K562 (cell line): ENCODE results near the gene METTL2A. TPM values are rescaled to one million over a fixed set of nuclear protein-coding genes. Genes with fewer than 3 reads are reported as not detected.
A peak's percentile ranks its signal among the peaks of the same experiment; 100 is the strongest.

ENCODE experiments used
- ATAC-seq: fragments of 200-7000 bp; cut with Tn5 transposase; 3 replicates; pipeline ENCODE4 v1.9.1; 2020; ENCODE audit warnings: moderate library complexity
- BruUV-seq: library from RNA; stranded (reverse); fragments of 400-500 nt; replicated peaks from 2 replicates; lab custom pipeline; 2021; lab: Mats Ljungman, UMichigan
- CTCF ChIA-PET: fragments of 300-600 bp; formaldehyde crosslinking; extraction: SDS; loops from one replicate; lab custom pipeline; 2021; ENCODE audit warnings: low intra/inter-chr PET ratio; lab: Yijun Ruan, JAX
- POLR2A ChIA-PET: fragments of 300-600, 350-650 bp; sonication (Branson Sonifier 250); formaldehyde crosslinking; extraction: SDS; loops from one replicate; lab custom pipeline; 2021; ENCODE audit warnings: antibody characterized with exemption, inconsistent platforms; lab: Yijun Ruan, JAX
- DNase-seq, 4 experiments: peaks; one replicate each; pipeline versions ENCODE4 v3.0.0 to v3.0.0-alpha.2; 2011 to 2018; ENCODE audit warnings: low spot score in 3 of 4, mixed read lengths in 3 of 4; ENCODE audit errors: extremely low read depth in 1 of 4
- FAIRE-seq: peaks from 2 replicates; lab custom pipeline; 2011; peaks lifted over from hg19 to GRCh38; lab: Jason Lieb, UNC
- H2AFZ ChIP-seq: 2 replicates; pipeline ENCODE4 v1.6.0; 2011; ENCODE audit warnings: low read depth, low read length, control low read depth, inconsistent platforms
- H3K27ac ChIP-seq: fragments of 200-600 bp; 3 replicates; pipeline ENCODE4 v1.8.0; 2011; ENCODE audit warnings: low read depth, mild to moderate bottlenecking, control low read depth, inconsistent platforms, low read length, moderate library complexity, mixed read lengths; ENCODE audit errors: extremely low read depth
- H3K27me3 ChIP-seq, 2 experiments: fragments of 300-600 bp in 1 of 2; 2 replicates in 1 of 2; 3 replicates in 1 of 2; pipeline versions ENCODE4 v1.6.0 to v1.8.0; 2011; ENCODE audit warnings: inconsistent platforms in 2 of 2, low read length in 2 of 2, mild to moderate bottlenecking in 1 of 2, mixed read lengths in 1 of 2, moderate library complexity in 1 of 2; ENCODE audit not compliant: control insufficient read depth in 2 of 2, insufficient read depth in 2 of 2
- H3K36me3 ChIP-seq: fragments of 300-600 bp; 3 replicates; pipeline ENCODE4 v1.8.0; 2011; ENCODE audit warnings: mild to moderate bottlenecking, low read length, inconsistent platforms; ENCODE audit not compliant: control insufficient read depth, insufficient read depth
- H3K4me1 ChIP-seq, 2 experiments: fragments of 200-600 bp in 1 of 2; replicated peaks in 1 of 2; 2 replicates in 1 of 2; 3 replicates in 1 of 2; pipeline versions ENCODE4 v1.5.1 to v1.8.0; 2011; ENCODE audit warnings: inconsistent platforms in 2 of 2, low read length in 2 of 2, mild to moderate bottlenecking in 1 of 2, mixed read lengths in 1 of 2, moderate library complexity in 1 of 2; ENCODE audit not compliant: control insufficient read depth in 2 of 2, insufficient read depth in 2 of 2
- H3K4me2 ChIP-seq: 2 replicates; pipeline ENCODE4 v1.6.1; 2011; ENCODE audit warnings: low read length, control low read depth, inconsistent platforms, mixed read lengths; ENCODE audit not compliant: insufficient read depth
- H3K4me3 ChIP-seq: fragments of 200-600 bp; sonication (generic), shearing (Covaris generic); 2 replicates; pipeline ENCODE4 v1.5.1; 2016; ENCODE audit warnings: control low read depth, inconsistent platforms
- H3K79me2 ChIP-seq: fragments of 200-600 bp; 3 replicates; pipeline ENCODE4 v1.8.0; 2011; ENCODE audit warnings: low read length, inconsistent platforms; ENCODE audit not compliant: control insufficient read depth, insufficient read depth
- H3K9ac ChIP-seq, 2 experiments: 2 replicates each; pipeline versions ENCODE4 v1.6.0 to v1.6.1; 2011; ENCODE audit warnings: low read depth in 2 of 2, low read length in 2 of 2, control low read depth in 1 of 2, inconsistent platforms in 1 of 2, mild to moderate bottlenecking in 1 of 2, mixed read lengths in 1 of 2; ENCODE audit not compliant: insufficient read depth in 1 of 2
- H3K9me1 ChIP-seq: one replicate; pipeline ENCODE4 v1.6.0; 2011; ENCODE audit warnings: inconsistent platforms, mild to moderate bottlenecking, low read length, moderate library complexity; ENCODE audit not compliant: control insufficient read depth, insufficient read depth
- H3K9me3 ChIP-seq: replicated peaks from 2 replicates; pipeline ENCODE4 v1.5.1; 2011; ENCODE audit warnings: low read depth, low read length, inconsistent platforms; ENCODE audit not compliant: control insufficient read depth, insufficient read depth
- H4K20me1 ChIP-seq: replicated peaks from 2 replicates; pipeline ENCODE4 v1.6.1; 2011; ENCODE audit warnings: low read length, inconsistent platforms, mixed read lengths; ENCODE audit not compliant: control insufficient read depth, insufficient read depth
- BMI1 ChIP-seq: fragments of 150-350 bp; IDR thresholded peaks from 2 replicates; pipeline ENCODE4 v1.6.1; 2014; ENCODE audit warnings: low read length
- ESRRB ChIP-seq: fragments of 250-450 bp; sonication (Bioruptor Pico); IDR thresholded peaks from 2 replicates; pipeline ENCODE4 v1.5.0; 2020; ENCODE audit warnings: mild to moderate bottlenecking, moderate library complexity, borderline replicate concordance
- GABPA ChIP-seq: fragments of 200-800 bp; sonication (Bioruptor generic); conservative IDR thresholded peaks from 2 replicates; pipeline ENCODE4 v1.6.1; 2016; ENCODE audit warnings: low read depth, missing genetic modification characterization, missing compliant biosample characterization
- HNRNPH1 ChIP-seq: fragments of 200-400 bp; formaldehyde crosslinking; optimal IDR thresholded peaks from 2 replicates; pipeline ENCODE3; 2017; ENCODE audit warnings: low read depth, mild to moderate bottlenecking, low read length, moderate library complexity
- HOXB6 ChIP-seq: fragments of 250-450 bp; sonication (Bioruptor Pico); IDR thresholded peaks from 2 replicates; pipeline ENCODE4 v1.5.1; 2022; ENCODE audit warnings: mild to moderate bottlenecking, borderline replicate concordance
- PHB2 ChIP-seq: fragments of 450-650 bp; IDR thresholded peaks from 2 replicates; pipeline ENCODE4 v1.6.1; 2017; ENCODE audit warnings: low read depth
- POLR3A ChIP-seq: IDR thresholded peaks from 2 replicates; pipeline ENCODE4 v1.6.1; 2011; ENCODE audit warnings: borderline replicate concordance, mild to moderate bottlenecking, moderate library complexity; ENCODE audit not compliant: insufficient read length, insufficient read depth; ENCODE audit errors: extremely low read depth
- SMARCB1 ChIP-seq: IDR thresholded peaks from 2 replicates; pipeline ENCODE4 v1.6.1; 2011; ENCODE audit warnings: improper control_type of control experiment, low read depth; ENCODE audit not compliant: insufficient read length
- SNIP1 ChIP-seq: fragments of 450-650 bp; IDR thresholded peaks from 2 replicates; pipeline ENCODE4 v1.7.1; 2017; ENCODE audit warnings: low read depth, mild to moderate bottlenecking
- ZNF175 ChIP-seq: fragments of 200-800 bp; sonication (Bioruptor generic); IDR thresholded peaks from 2 replicates; pipeline ENCODE4 v1.6.1; 2016; ENCODE audit warnings: low read depth, mild to moderate bottlenecking, missing genetic modification characterization, missing compliant biosample characterization
- ZNF347 ChIP-seq: fragments of 450-650 bp; formaldehyde crosslinking; IDR thresholded peaks from 2 replicates; pipeline ENCODE4 v1.4.0; 2020; ENCODE audit warnings: low read depth, mild to moderate bottlenecking, moderate library complexity
- WGBS: fragments of 100-300 bp; shearing (Covaris generic); methylation state at CpG from one replicate; pipeline ENCODE4 v1.1.6; 2016; ENCODE audit warnings: low coverage, mixed read lengths; ENCODE audit not compliant: insufficient coverage; ENCODE audit errors: missing lambda C conversion rate; 5-methylcytosine and 5-hydroxymethylcytosine counted together
- in situ Hi-C: fragments of 300-500 bp; cut with MboI; formaldehyde crosslinking; loops from 4 replicates; pipeline ENCODE4 v1.15.0; 2018; ENCODE audit warnings: inconsistent platforms, mixed read lengths
- intact Hi-C: fragments of 100-400 bp; cut with micrococcal nuclease; formaldehyde crosslinking; loops from 2 replicates; pipeline ENCODE4 v1.14.2; 2022
- polyA plus RNA-seq, 8 experiments: library from polyadenylated mRNA; depleted of rRNA in 4 of 8; stranded (reverse) in 5 of 8; unstranded in 3 of 8; fragments of >200 nt; fragmentation: Nextera tagmentation in 2 of 8; fragmentation: Illumina TruSeq in 1 of 8; extraction: Ambion mirVana in 2 of 8; extraction: Trizol in 1 of 8; gene quantifications; 2 replicates each; pipeline versions ENCODE4 v1.2.1 to v1.2.3, GENCODE V29; 2011 to 2014; ENCODE audit warnings: inconsistent platforms in 1 of 8, missing spikeins in 1 of 8
- total RNA-seq, 7 experiments: library from RNA; depleted of rRNA in 6 of 7; stranded (reverse); fragments of >200 nt in 6 of 7; fragmentation: Illumina TruSeq in 2 of 7; extraction: Trizol in 2 of 7; gene quantifications; 2 replicates each; pipeline versions ENCODE4 v1.2.1 to v1.2.3, GENCODE V29; 2011 to 2021; ENCODE audit warnings: low replicate concordance in 1 of 7
- TF ChIP-seq, protein P1 (sequence below): fragments of 250-450 bp; sonication (Bioruptor Pico); IDR thresholded peaks from 2 replicates; pipeline ENCODE4 v1.5.1; 2021; ENCODE audit warnings: mild to moderate bottlenecking
- TF ChIP-seq, protein P2 (sequence below): sonication (generic); formaldehyde crosslinking; IDR thresholded peaks from 2 replicates; pipeline ENCODE4 v1.8.1; 2023; ENCODE audit warnings: mild to moderate bottlenecking, missing genetic modification reagents
- TF ChIP-seq, protein P3 (sequence below), 3 experiments: fragments of 200-800 bp in 1 of 3; fragments of 250-450 bp in 1 of 3; fragments of 450-650 bp in 1 of 3; sonication (Bioruptor Pico) in 1 of 3; sonication (Bioruptor generic) in 1 of 3; formaldehyde crosslinking in 1 of 3; IDR thresholded peaks; 2 replicates each; pipeline versions ENCODE4 v1.6.1 to v1.8.0; 2016 to 2022; ENCODE audit warnings: mild to moderate bottlenecking in 2 of 3, missing genetic modification characterization in 2 of 3, missing compliant biosample characterization in 1 of 3, moderate library complexity in 1 of 3

The METTL2A gene
- total and polyA plus RNA-seq, 9 of the 15 experiments (the other 6 are each of a cell fraction or from before 2014, with no cell fraction given), result 21.0 to 52.5 (median 33.2) TPM

DNA sequence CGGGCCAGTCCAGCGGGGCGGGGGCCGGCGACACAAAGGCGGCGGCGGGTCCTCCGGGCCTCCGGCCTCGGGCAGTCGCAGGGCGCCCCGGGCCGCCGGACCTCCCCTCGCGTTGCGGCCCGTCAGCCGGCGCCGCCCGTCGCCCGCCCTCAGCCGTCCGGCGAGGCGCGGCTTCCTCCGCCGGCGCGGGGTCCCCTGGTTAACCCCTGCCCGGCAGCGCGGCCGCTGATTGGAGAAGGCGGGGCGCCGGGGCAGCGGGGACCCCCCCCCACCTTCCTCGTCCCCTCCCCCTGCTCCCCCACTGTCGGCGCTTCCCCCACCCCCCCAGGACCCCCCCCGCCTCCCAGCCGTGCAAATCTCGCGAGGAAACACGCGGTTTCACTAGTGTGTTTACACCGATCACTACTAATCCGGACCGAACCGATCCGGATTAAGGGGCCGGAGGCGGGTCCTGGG lies 54.8 kb downstream of the METTL2A start, which contains the start of gene TLK2:
Gene TLK2, plus strand, starts transcription at position 402 of the 456 bp plus-strand sequence. CDS start 2,301 bp downstream, outside the sequence.
- H3K9me1 ChIP-seq, result no peaks in the 10 kb centered on the region
- no peaks in the 10 kb centered on the region for H3K9me3 ChIP-seq
- H3K4me3 ChIP-seq, result peak within 1 kb of the TSS; percentile 57
- DNase-seq (peak; percentile 84 to 91 (median 88)), ATAC-seq (peak; percentile 84), FAIRE-seq (no peak)
- peaks cover 0 to 9% of the 10 kb centered on the region in 2 experiments; a peak in 2 of 5 replicates for H3K4me1 ChIP-seq
- intact Hi-C loops, result loop anchor here (10.0 kb wide), 1 partner anchor 54 kb away; the partner anchor contains the start of gene METTL2A
- CTCF ChIA-PET, result no interaction called here
- H2AFZ ChIP-seq, result peak within 1 kb of the TSS; percentile 55; the same call in 1 of the 2 replicates
- peaks cover 46% of the 10 kb centered on the region for H3K79me2 ChIP-seq
- H3K27ac ChIP-seq, result peak within 1 kb of the TSS; percentile 83
- peaks cover 16% of the 10 kb centered on the region; the same call in 2 of the 3 replicates for H3K36me3 ChIP-seq
- POLR2A ChIA-PET, result no interaction called here
- BruUV-seq, result no TSS peak
- peak within 1 kb of the TSS; percentile 73 to 92 for H3K9ac ChIP-seq
- in situ Hi-C loops, result no loop called here
- H4K20me1 ChIP-seq, result no peaks in the 10 kb centered on the region
- H3K27me3 ChIP-seq, result no peaks in the 10 kb centered on the region
- WGBS, result 0% methylated on average over 12 of the region's 59 CpGs
- peak within 1 kb of the TSS; percentile 70 for H3K4me2 ChIP-seq
- TF ChIP-seq, protein P1, sequence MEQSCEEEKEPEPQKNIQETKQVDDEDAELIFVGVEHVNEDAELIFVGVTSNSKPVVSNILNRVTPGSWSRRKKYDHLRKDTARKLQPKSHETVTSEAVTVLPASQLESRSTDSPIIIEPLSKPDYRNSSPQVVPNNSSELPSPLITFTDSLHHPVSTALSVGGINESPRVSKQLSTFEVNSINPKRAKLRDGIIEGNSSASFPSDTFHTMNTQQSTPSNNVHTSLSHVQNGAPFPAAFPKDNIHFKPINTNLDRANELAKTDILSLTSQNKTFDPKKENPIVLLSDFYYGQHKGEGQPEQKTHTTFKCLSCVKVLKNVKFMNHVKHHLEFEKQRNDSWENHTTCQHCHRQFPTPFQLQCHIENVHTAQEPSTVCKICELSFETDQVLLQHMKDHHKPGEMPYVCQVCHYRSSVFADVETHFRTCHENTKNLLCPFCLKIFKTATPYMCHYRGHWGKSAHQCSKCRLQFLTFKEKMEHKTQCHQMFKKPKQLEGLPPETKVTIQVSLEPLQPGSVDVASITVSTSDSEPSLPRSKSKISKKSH (CRISPR knock-in tag), result no peak
- TF ChIP-seq ZNF175 (CRISPR knock-in tag) (no peak), SMARCB1 (no peak), GABPA (peak; percentile 34; the same call in 1 of the 2 replicates), ESRRB (CRISPR knock-in tag) (no peak), ZNF347 (no peak), BMI1 (no peak), POLR3A (no peak), HNRNPH1 (no peak), HOXB6 (CRISPR knock-in tag) (no peak), SNIP1 (no peak), PHB2 (no peak)
- TF ChIP-seq, protein P2, sequence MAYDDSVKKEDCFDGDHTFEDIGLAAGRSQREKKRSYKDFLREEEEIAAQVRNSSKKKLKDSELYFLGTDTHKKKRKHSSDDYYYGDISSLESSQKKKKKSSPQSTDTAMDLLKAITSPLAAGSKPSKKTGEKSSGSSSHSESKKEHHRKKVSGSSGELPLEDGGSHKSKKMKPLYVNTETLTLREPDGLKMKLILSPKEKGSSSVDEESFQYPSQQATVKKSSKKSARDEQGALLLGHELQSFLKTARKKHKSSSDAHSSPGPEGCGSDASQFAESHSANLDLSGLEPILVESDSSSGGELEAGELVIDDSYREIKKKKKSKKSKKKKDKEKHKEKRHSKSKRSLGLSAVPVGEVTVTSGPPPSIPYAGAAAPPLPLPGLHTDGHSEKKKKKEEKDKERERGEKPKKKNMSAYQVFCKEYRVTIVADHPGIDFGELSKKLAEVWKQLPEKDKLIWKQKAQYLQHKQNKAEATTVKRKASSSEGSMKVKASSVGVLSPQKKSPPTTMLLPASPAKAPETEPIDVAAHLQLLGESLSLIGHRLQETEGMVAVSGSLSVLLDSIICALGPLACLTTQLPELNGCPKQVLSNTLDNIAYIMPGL, result no peak
- TF ChIP-seq, protein P3, sequence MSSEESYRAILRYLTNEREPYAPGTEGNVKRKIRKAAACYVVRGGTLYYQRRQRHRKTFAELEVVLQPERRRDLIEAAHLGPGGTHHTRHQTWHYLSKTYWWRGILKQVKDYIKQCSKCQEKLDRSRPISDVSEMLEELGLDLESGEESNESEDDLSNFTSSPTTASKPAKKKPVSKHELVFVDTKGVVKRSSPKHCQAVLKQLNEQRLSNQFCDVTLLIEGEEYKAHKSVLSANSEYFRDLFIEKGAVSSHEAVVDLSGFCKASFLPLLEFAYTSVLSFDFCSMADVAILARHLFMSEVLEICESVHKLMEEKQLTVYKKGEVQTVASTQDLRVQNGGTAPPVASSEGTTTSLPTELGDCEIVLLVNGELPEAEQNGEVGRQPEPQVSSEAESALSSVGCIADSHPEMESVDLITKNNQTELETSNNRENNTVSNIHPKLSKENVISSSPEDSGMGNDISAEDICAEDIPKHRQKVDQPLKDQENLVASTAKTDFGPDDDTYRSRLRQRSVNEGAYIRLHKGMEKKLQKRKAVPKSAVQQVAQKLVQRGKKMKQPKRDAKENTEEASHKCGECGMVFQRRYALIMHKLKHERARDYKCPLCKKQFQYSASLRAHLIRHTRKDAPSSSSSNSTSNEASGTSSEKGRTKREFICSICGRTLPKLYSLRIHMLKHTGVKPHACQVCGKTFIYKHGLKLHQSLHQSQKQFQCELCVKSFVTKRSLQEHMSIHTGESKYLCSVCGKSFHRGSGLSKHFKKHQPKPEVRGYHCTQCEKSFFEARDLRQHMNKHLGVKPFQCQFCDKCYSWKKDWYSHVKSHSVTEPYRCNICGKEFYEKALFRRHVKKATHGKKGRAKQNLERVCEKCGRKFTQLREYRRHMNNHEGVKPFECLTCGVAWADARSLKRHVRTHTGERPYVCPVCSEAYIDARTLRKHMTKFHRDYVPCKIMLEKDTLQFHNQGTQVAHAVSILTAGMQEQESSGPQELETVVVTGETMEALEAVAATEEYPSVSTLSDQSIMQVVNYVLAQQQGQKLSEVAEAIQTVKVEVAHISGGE (CRISPR knock-in tag; IDR thresholded peaks at IDR 0.05), result 0 out of 6 replicates have a peak, but pooled peaks of 1 of the 3 experiments have one; percentile 50
